Measurements from ENCODE around the gene CARD16. TPM values are rescaled to one million over a fixed set of nuclear protein-coding genes. Genes with fewer than 3 reads are reported as not detected.
A peak's percentile ranks its signal among the peaks of the same experiment; 100 is the strongest.
"Not testable (repeated sequence)": the region's sequence is repeated elsewhere in the genome, so short reads cannot be mapped to it uniquely, and the experiment has no call there.

CARD16 gene
- total RNA-seq, 2 donors from 2014 or later: 49.1 to 55.4 TPM

GRCh38 chr11:105034813-105035620, 10.1 kb downstream of the CARD16 start, which contains the start of gene CASP1:
Gene CASP1 (minus strand): TSS chr11:105035144. CDS start chr11:105035113, 31 bp downstream.
- DNase-seq: no peak
- Mint-ChIP-seq H3K27me3 (no peaks in the 10 kb centered on the region), H3K27ac (peak within 1 kb of the TSS; percentile 98), H3K36me3 (ENCODE audit: low read depth) (peaks cover 15% of the 10 kb centered on the region), H3K4me3 (peak within 1 kb of the TSS; percentile 100), H3K4me1 (peaks cover 29% of the 10 kb centered on the region)
- peak; percentile 75 for ATAC-seq
- H3K9me3 ChIP-seq (ENCODE audit: control insufficient read depth, low read length, poor library complexity, severe bottlenecking): no peaks in the 10 kb centered on the region

- H3K4me1 Mint-ChIP-seq: peaks cover 29% of the 10 kb centered on the region
- not testable (repeated sequence) for H3K9me3 ChIP-seq (ENCODE audit: control insufficient read depth, low read length, poor library complexity, severe bottlenecking); H3K27me3 Mint-ChIP-seq; DNase-seq
- peak overlapping the region; percentile 100 for H3K4me3 Mint-ChIP-seq
- peak; percentile 13 for ATAC-seq
- H3K27ac Mint-ChIP-seq: peak overlapping the region; percentile 98
- peaks cover 15% of the 10 kb centered on the region for H3K36me3 Mint-ChIP-seq (ENCODE audit: low read depth)
These were observed 10.7 kb downstream of the CARD16 start for GRCh38 chr11:105034388-105034787.

DNA sequence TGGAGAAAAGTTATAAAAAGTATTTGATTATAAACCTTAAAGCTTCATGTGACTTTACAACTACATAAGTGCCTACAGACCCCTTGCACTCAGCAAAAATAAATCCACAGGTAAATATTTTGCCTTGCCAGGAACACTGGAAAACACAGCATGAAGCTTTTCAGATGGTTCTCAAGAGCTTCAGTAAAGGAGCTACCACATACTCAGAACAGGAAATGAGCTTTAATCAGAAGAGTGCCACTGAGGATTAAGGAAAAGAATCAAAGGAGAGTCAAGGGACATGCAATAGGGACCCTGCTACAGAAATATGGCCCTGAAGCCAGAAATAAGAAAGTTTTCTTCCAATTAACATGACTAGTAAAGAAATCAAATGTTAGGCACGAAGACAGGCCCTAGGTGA, 11.4 kb downstream of the CARD16 start:
- DNase-seq: no peak
- peaks cover 17% of the 10 kb centered on the region for H3K36me3 Mint-ChIP-seq (ENCODE audit: low read depth)
- H3K4me1 Mint-ChIP-seq: peaks cover 35% of the 10 kb centered on the region

GRCh38 chr11:105033343-105033742, 11.8 kb downstream of the CARD16 start:
- Mint-ChIP-seq H3K36me3 (ENCODE audit: low read depth) (peaks cover 19% of the 10 kb centered on the region), H3K27ac (peak overlapping the region; percentile 98), H3K4me3 (peak overlapping the region; percentile 100), H3K27me3 (no peaks in the 10 kb centered on the region), H3K4me1 (peaks cover 39% of the 10 kb centered on the region)
- DNase-seq (no peak), ATAC-seq (peak; percentile 35)
- H3K9me3 ChIP-seq (ENCODE audit: control insufficient read depth, low read length, poor library complexity, severe bottlenecking): no peaks in the 10 kb centered on the region

More for the DNA sequence above, 11.4 kb downstream of the CARD16 start:
- no peaks in the 10 kb centered on the region for H3K9me3 ChIP-seq (ENCODE audit: control insufficient read depth, low read length, poor library complexity, severe bottlenecking)
- peak overlapping the region; percentile 100 for H3K4me3 Mint-ChIP-seq
- ATAC-seq: peak; percentile 51
- H3K27me3 Mint-ChIP-seq: no peaks in the 10 kb centered on the region
- peak overlapping the region; percentile 98 for H3K27ac Mint-ChIP-seq

DNA sequence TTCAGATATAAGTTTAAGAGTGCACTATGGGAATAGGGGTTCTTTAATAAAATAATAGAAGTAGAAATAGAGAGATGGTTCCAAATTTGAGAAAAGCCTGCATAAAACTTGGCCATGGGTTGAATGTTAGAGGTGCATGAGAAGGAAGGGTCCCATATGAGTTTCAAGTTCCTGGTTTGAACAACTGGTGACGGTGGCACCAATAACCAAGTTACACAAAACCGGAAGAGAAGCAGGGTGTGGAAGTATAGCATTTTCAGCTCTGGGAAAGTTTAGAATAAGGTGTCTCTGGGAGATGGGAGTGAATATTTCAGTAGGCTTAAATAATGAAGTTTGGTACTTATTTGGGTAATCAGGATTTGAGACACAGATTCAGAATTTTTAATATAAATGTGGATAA, 12.6 kb downstream of the CARD16 start:
- Mint-ChIP-seq H3K36me3 (ENCODE audit: low read depth) (peaks cover 21% of the 10 kb centered on the region), H3K27me3 (no peaks in the 10 kb centered on the region), H3K27ac (peak overlapping the region; percentile 98), H3K4me1 (peaks cover 43% of the 10 kb centered on the region), H3K4me3 (peak overlapping the region; percentile 100)
- ATAC-seq (peak; percentile 35), DNase-seq (no peak)
- H3K9me3 ChIP-seq (ENCODE audit: control insufficient read depth, low read length, poor library complexity, severe bottlenecking): no peaks in the 10 kb centered on the region

- no peak for DNase-seq
- ATAC-seq: no peak
- H3K9me3 ChIP-seq (ENCODE audit: control insufficient read depth, low read length, poor library complexity, severe bottlenecking): no peaks in the 10 kb centered on the region
- Mint-ChIP-seq H3K4me1 (peaks cover 31% of the 10 kb centered on the region), H3K27me3 (no peaks in the 10 kb centered on the region), H3K36me3 (ENCODE audit: low read depth) (peaks cover 27% of the 10 kb centered on the region), H3K27ac (peak overlapping the region; percentile 75), H3K4me3 (no peak overlapping the region)
These were observed 17.5 kb downstream of the CARD16 start for GRCh38 chr11:105027678-105028077.

DNA sequence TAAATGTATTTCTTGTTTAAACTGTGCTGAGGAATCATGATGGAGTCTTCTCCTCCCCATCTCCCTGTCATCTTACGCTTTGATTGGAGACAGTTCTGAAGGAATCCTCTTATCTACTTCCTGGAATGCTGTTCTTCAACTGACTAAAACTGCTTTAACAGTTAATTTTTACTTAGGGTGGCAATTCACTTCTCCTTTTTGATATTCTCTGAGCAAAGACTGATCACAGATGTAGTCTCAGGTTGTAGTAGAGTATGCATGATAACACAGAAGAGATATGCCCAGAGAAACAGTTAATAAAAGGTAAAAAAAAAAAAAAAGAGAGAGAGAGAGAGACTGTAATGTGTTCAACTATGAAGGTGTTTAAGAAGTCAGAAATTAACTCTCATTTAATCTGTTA, 20.7 kb downstream of the CARD16 start:
- no peak for ATAC-seq

DNA sequence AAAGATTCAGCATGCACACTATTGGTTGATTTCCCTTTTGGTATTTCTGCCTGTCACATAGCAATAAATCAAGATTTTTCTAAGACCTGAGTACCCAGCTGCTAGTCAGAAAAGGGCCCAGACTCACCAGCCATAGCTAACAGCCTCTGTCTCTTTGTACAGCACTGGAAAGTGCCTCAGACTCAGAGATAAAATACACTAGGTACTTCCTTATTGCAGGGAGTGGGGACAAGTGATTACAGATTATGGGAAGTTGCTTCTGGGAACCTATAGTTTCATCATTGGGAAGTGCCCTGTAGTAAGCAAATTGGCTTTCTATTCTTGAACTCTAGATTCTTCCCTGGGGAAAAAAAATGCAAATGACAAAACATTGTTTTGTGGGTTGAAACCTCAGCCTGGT, 22.1 kb downstream of the CARD16 start, which contains the start of gene CASP5:
Gene CASP5, minus strand, starts transcription at position 166 of the 400 bp plus-strand sequence. Its CDS starts 32 bp downstream, at position 134.
- DNase-seq: no peak
- no peak for ATAC-seq
- Mint-ChIP-seq H3K36me3 (ENCODE audit: low read depth) (peaks cover 17% of the 10 kb centered on the region), H3K27me3 (no peaks in the 10 kb centered on the region), H3K4me3 (no peak within 1 kb of the TSS), H3K4me1 (peaks cover 18% of the 10 kb centered on the region), H3K27ac (peak within 1 kb of the TSS; percentile 34)
- H3K9me3 ChIP-seq (ENCODE audit: control insufficient read depth, low read length, poor library complexity, severe bottlenecking): no peaks in the 10 kb centered on the region

More for the DNA sequence above, 20.7 kb downstream of the CARD16 start:
- Mint-ChIP-seq H3K36me3 (ENCODE audit: low read depth) (peaks cover 20% of the 10 kb centered on the region), H3K4me1 (peaks cover 27% of the 10 kb centered on the region), H3K27me3 (no peaks in the 10 kb centered on the region), H3K27ac (peak overlapping the region; percentile 34), H3K4me3 (no peak overlapping the region)
- H3K9me3 ChIP-seq (ENCODE audit: control insufficient read depth, low read length, poor library complexity, severe bottlenecking): no peaks in the 10 kb centered on the region
- DNase-seq: no peak

DNA sequence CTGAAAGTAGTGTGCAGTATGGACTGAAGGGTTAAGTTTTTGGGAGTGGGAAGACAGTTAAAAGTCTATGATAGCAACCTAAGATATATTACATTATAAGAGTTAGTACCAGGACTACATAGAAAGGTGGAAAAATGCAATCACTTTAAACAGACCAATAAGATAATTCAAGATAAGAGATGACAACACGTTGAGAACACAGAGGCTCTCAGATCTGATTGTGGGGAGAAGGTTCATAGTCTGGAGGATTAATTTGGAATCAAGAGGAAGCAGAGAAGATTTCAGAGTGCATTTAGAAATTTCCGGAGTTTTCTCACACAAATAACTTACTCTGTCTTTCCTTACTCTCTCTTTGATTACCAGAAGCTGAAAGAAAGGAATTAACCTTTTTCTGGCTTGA, 22.6 kb downstream of the CARD16 start:
- Mint-ChIP-seq H3K4me1 (peaks cover 13% of the 10 kb centered on the region), H3K36me3 (ENCODE audit: low read depth) (peaks cover 12% of the 10 kb centered on the region), H3K4me3 (no peak overlapping the region), H3K27me3 (no peaks in the 10 kb centered on the region), H3K27ac (no peak overlapping the region)
- H3K9me3 ChIP-seq (ENCODE audit: control insufficient read depth, low read length, poor library complexity, severe bottlenecking): no peaks in the 10 kb centered on the region
- no peak for DNase-seq
- ATAC-seq: no peak

- H3K9me3 ChIP-seq (ENCODE audit: control insufficient read depth, low read length, poor library complexity, severe bottlenecking): no peaks in the 10 kb centered on the region
- Mint-ChIP-seq H3K36me3 (ENCODE audit: low read depth) (no peaks in the 10 kb centered on the region), H3K27ac (no peak overlapping the region), H3K27me3 (no peaks in the 10 kb centered on the region), H3K4me1 (no peaks in the 10 kb centered on the region), H3K4me3 (no peak overlapping the region)
- no peak for ATAC-seq
- DNase-seq: no peak
These were observed 37.7 kb downstream of the CARD16 start for GRCh38 chr11:105007463-105007862.

GRCh38 chr11:105005451-105005845, 39.7 kb downstream of the CARD16 start:
- no peaks in the 10 kb centered on the region for H3K27me3 Mint-ChIP-seq
- H3K9me3 ChIP-seq (ENCODE audit: control insufficient read depth, low read length, poor library complexity, severe bottlenecking): no peaks in the 10 kb centered on the region
- H3K4me1 Mint-ChIP-seq: peaks cover 6% of the 10 kb centered on the region
- H3K27ac Mint-ChIP-seq: no peak overlapping the region
- H3K4me3 Mint-ChIP-seq: no peak overlapping the region
- DNase-seq (no peak), ATAC-seq (no peak)
- H3K36me3 Mint-ChIP-seq (ENCODE audit: low read depth): no peaks in the 10 kb centered on the region

GRCh38 chr11:105004021-105004420, 41.1 kb downstream of the CARD16 start:
- Mint-ChIP-seq H3K27ac (no peak overlapping the region), H3K27me3 (no peaks in the 10 kb centered on the region), H3K4me1 (peaks cover 6% of the 10 kb centered on the region), H3K4me3 (no peak overlapping the region), H3K36me3 (ENCODE audit: low read depth) (no peaks in the 10 kb centered on the region)
- DNase-seq (no peak), ATAC-seq (no peak)
- no peaks in the 10 kb centered on the region for H3K9me3 ChIP-seq (ENCODE audit: control insufficient read depth, low read length, poor library complexity, severe bottlenecking)

GRCh38 chr11:105003151-105003550, 42.0 kb downstream of the CARD16 start:
- Mint-ChIP-seq H3K4me1 (peaks cover 6% of the 10 kb centered on the region), H3K27ac (no peak overlapping the region), H3K4me3 (no peak overlapping the region), H3K27me3 (no peaks in the 10 kb centered on the region), H3K36me3 (ENCODE audit: low read depth) (no peaks in the 10 kb centered on the region)
- H3K9me3 ChIP-seq (ENCODE audit: control insufficient read depth, low read length, poor library complexity, severe bottlenecking): no peaks in the 10 kb centered on the region
- no peak for ATAC-seq
- no peak for DNase-seq

DNA sequence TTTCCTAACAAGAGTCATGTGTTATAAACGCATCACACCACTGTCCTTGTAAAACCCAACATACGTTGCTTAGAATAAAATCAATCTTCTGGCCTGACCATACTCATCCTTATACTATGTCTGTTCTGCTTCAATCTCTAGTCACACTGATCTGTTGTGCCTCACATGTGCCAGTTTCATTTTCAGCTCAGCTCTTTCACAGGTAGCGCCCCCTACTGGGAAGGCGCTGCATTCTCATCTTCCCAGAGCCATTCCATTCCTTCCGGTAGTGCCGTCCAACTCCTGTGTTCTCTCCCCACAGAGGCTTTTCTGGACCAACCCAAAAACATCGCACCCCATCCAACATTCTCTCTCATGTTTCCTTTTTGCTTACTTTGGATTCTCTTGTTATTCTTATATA, 44.3 kb downstream of the CARD16 start:
- H3K27me3 Mint-ChIP-seq: no peaks in the 10 kb centered on the region
- H3K27ac Mint-ChIP-seq: peak overlapping the region; percentile 68
- no peak overlapping the region for H3K4me3 Mint-ChIP-seq
- no peaks in the 10 kb centered on the region for H3K9me3 ChIP-seq (ENCODE audit: control insufficient read depth, low read length, poor library complexity, severe bottlenecking)
- H3K36me3 Mint-ChIP-seq (ENCODE audit: low read depth): no peaks in the 10 kb centered on the region
- H3K4me1 Mint-ChIP-seq: peaks cover 6% of the 10 kb centered on the region
- DNase-seq: peak; percentile 25 to 43 (median 28)
- ATAC-seq: peak; percentile 81

Measured in T-helper 17 cell (primary cell).